ENCODE measurements around the gene NSDHL.

Gene NSDHL

DNA sequence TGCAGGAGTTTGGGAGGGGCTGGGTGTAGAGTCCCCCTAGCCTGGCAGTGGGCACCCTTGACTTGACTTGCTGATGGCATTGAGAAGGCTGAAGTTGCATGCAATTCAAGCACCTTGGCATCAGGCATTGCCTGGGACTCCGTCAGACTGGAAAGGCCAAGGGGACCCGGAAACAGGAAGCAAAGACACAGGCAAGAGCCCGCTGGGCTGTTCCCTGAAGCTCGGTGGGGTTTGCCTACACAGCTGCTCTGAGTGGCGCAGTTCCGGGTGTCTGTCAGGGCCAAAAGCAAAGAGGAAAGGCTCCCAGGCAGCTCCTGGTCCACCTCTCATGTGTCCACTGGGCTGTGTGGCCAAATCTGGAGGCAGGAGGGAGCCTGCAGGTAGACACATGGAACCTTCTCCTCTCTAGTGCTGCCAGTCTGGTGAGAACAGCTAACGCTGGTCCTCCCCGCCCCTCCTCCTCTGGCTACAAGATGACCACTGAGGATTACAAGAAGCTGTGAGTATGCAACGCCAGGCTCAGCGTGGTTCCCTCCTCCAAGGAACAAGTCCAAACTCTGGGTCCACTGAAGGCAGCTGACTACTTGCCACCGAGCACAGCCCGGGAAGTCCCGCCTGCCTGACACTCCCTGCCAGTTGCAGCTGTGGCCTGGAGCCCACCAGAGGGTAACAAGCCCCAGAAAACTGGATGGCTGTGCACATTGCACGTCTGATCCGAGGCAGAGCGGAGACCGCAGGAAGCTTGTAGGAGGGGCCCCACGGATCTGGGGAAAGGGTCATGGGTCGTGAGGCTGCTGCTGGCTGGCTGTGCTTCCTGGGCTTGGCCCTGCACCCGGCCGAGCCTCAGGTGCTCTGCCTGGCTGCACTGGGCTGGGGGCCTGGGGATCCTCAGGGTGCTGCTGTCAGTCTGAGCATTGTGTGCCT, 87.1 kb downstream of the NSDHL start:
- no peak for DNase-seq

DNA sequence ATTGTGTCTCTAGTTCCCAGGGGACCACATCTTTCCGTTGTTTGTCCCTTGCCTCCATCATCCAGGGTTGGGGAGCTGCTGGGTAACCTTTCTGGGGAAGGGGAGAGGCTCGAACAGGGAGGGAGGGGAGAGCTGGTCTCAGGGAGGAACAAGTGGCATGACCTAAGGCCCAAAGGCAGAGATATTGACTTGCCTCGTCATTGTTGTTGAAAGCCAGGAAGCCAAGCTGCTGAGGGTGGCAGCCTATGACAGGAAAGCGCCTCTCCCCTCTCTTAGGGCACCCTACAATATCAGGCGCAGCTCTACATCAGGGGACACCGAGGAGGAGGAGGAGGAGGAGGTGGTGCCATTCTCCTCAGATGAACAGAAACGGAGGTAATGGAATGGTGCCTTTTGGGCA, 87.8 kb downstream of the NSDHL start:
- peak; percentile 10 for DNase-seq
